ENCODE measurements around the gene TBPL1. TPM values are rescaled to one million over a fixed set of nuclear protein-coding genes. Genes with fewer than 3 reads are reported as not detected.
A peak's percentile ranks its signal among the peaks of the same experiment; 100 is the strongest.

TBPL1 gene
- total RNA-seq, 1 experiment from 2014 or later = 40.9 TPM

DNA sequence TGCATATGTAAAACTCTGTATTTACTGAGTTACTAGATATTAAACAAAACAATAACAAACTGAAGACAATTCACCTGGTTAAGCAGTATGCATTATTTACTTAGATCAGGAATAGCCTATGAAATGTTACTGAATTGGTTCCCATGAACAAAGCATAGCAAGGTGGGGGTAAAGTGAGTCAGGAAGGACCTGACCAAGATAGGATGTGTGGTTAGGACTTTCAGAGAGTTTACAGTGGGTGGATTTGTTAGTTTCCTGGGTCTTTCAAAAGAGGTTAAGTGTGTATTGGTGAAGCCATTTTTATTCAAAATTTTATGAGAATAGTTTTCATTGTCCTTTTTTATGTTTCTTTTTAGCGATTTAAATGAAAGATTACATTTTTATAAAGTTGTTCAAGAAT is 32.9 kb downstream of the TBPL1 start:
- peaks cover 52% of the 10 kb centered on the region for H3K36me3 Mint-ChIP-seq (ENCODE audit: insufficient read depth, unreplicated experiment)
- peaks cover 8% of the 10 kb centered on the region for H3K4me1 Mint-ChIP-seq (ENCODE audit: insufficient read depth, unreplicated experiment)
- no peak overlapping the region for H3K4me3 Mint-ChIP-seq (ENCODE audit: unreplicated experiment)
- no TSS peak for BruUV-seq (replicated peaks)
- no peak for DNase-seq (ENCODE audit: unreplicated experiment)
- no peak overlapping the region for H3K27ac Mint-ChIP-seq (ENCODE audit: low read depth, unreplicated experiment)
- ChIA-PET POLR2A (no interaction called here), CTCF (interaction anchor here (0.6 to 1.5 kb wide), 3 partner anchors 16 to 27 kb away, joined by 3 to 6 read pairs (median 4); no protein-coding TSS in a partner anchor)
- no peaks in the 10 kb centered on the region for H3K9me3 Mint-ChIP-seq (ENCODE audit: unreplicated experiment)
- H3K27me3 Mint-ChIP-seq (ENCODE audit: insufficient read depth, unreplicated experiment) = no peaks in the 10 kb centered on the region
- no peak for TF ChIP-seq CTCF (IDR thresholded peaks at IDR 0.05; ENCODE audit: unreplicated experiment)
- intact Hi-C loops (cut with micrococcal nuclease) = no loop called here

DNA sequence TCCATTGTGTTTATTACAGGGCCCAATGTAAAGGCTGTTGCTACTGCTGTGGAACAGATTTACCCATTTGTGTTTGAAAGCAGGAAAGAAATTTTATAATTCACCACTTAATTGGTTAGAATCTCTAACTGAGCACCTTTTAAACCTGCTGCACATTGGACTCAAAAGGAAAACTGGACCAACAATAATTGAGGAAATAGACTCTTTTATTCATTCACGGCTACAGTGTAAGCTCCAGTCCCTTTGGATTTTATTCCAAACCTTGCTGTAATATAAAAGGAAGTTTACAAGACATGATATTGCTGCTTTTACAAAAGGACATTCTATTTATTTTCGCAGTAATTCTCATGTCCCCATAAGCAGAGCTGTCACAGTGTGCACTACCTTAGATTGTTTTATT is 33.9 kb downstream of the TBPL1 start:
- no peak overlapping the region for H3K27ac Mint-ChIP-seq (ENCODE audit: low read depth, unreplicated experiment)
- H3K4me1 Mint-ChIP-seq (ENCODE audit: insufficient read depth, unreplicated experiment) = peaks cover 8% of the 10 kb centered on the region
- no peaks in the 10 kb centered on the region for H3K27me3 Mint-ChIP-seq (ENCODE audit: insufficient read depth, unreplicated experiment)
- TF ChIP-seq CTCF (IDR thresholded peaks at IDR 0.05; ENCODE audit: unreplicated experiment) = no peak
- no peak overlapping the region for H3K4me3 Mint-ChIP-seq (ENCODE audit: unreplicated experiment)
- ChIA-PET POLR2A (interaction anchor here (0.6 kb wide), 1 partner anchor 45 kb away, joined by 6 read pairs; no protein-coding TSS in a partner anchor), CTCF (interaction anchor here (1.5 to 1.6 kb wide), 2 partner anchors 14 to 77 kb away, joined by 5 read pairs; no protein-coding TSS in a partner anchor)
- H3K9me3 Mint-ChIP-seq (ENCODE audit: unreplicated experiment) = no peaks in the 10 kb centered on the region
- TSS peak; percentile 42 for BruUV-seq (replicated peaks)
- H3K36me3 Mint-ChIP-seq (ENCODE audit: insufficient read depth, unreplicated experiment) = peaks cover 44% of the 10 kb centered on the region
- intact Hi-C loops (cut with micrococcal nuclease) = no loop called here
- no peak for DNase-seq (ENCODE audit: unreplicated experiment)

DNA sequence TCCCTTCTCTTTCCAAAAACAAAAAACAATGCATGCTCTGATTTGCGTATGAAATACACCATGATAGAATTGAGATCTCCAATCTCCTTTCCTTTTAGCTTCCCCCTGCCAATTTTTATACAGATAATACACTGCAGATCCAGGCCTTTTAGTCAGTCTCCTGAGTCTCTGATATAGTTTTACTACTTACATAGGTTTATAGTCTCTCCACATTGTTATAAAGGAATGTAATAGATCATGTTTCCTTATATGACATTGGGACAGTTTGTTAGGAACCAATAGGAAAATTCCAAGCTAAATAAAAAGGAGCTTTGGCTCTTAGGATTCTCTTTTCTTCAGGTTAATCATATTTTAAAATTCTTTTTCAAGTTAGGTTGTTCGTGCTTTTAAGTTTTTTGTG is 36.5 kb downstream of the TBPL1 start:
- CTCF ChIA-PET = interaction anchor here (0.5 to 1.7 kb wide), 6 partner anchors 10 to 1073 kb away, joined by 3 to 4 read pairs (median 4); no protein-coding TSS in a partner anchor
- Mint-ChIP-seq H3K9me3 (ENCODE audit: unreplicated experiment) (no peaks in the 10 kb centered on the region), H3K4me1 (ENCODE audit: insufficient read depth, unreplicated experiment) (no peaks in the 10 kb centered on the region), H3K4me3 (ENCODE audit: unreplicated experiment) (no peak overlapping the region), H3K27ac (ENCODE audit: low read depth, unreplicated experiment) (no peak overlapping the region), H3K27me3 (ENCODE audit: insufficient read depth, unreplicated experiment) (no peaks in the 10 kb centered on the region), H3K36me3 (ENCODE audit: insufficient read depth, unreplicated experiment) (peaks cover 27% of the 10 kb centered on the region)
- no TSS peak for BruUV-seq (replicated peaks)
- intact Hi-C loops (cut with micrococcal nuclease) = no loop called here
- no peak for TF ChIP-seq CTCF (IDR thresholded peaks at IDR 0.05; ENCODE audit: unreplicated experiment)
- POLR2A ChIA-PET = interaction anchor here (0.7 to 2.6 kb wide), 4 partner anchors 10 to 69 kb away, joined by 3 to 8 read pairs (median 4); no protein-coding TSS in a partner anchor
- no peak for DNase-seq (ENCODE audit: unreplicated experiment)

DNA sequence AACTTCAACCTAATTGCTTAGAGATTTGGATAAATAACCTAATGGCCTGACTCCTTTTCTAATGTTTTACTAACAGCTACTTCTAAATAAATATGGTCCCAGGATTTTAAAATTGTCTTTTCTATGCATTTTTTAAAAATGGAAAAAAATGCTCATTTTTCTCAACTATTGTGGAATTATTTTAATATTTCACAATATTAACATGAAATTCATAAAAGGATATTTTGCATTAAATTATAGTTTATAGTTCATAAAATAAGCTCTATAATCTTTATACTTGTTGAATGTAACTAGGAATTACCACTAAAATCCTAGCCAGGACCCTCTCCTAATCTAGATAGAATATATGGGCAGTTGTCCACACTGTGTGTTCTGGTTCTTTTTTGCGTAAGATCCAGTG is 37.3 kb downstream of the TBPL1 start:
- no peaks in the 10 kb centered on the region for H3K9me3 Mint-ChIP-seq (ENCODE audit: unreplicated experiment)
- H3K27me3 Mint-ChIP-seq (ENCODE audit: insufficient read depth, unreplicated experiment) = no peaks in the 10 kb centered on the region
- CTCF ChIA-PET = interaction anchor here (0.7 to 3.9 kb wide), 5 partner anchors 66 to 406 kb away, joined by 3 to 38 read pairs (median 4); no protein-coding TSS in a partner anchor
- no peak for TF ChIP-seq CTCF (IDR thresholded peaks at IDR 0.05; ENCODE audit: unreplicated experiment)
- intact Hi-C loops (cut with micrococcal nuclease) = no loop called here
- no peak overlapping the region for H3K27ac Mint-ChIP-seq (ENCODE audit: low read depth, unreplicated experiment)
- no peaks in the 10 kb centered on the region for H3K4me1 Mint-ChIP-seq (ENCODE audit: insufficient read depth, unreplicated experiment)
- no TSS peak for BruUV-seq (replicated peaks)
- POLR2A ChIA-PET = interaction anchor here (1.0 to 2.6 kb wide), 5 partner anchors 9 to 46 kb away, joined by 3 to 13 read pairs (median 8); no protein-coding TSS in a partner anchor
- no peak for DNase-seq (ENCODE audit: unreplicated experiment)
- no peak overlapping the region for H3K4me3 Mint-ChIP-seq (ENCODE audit: unreplicated experiment)
- peaks cover 19% of the 10 kb centered on the region for H3K36me3 Mint-ChIP-seq (ENCODE audit: insufficient read depth, unreplicated experiment)

All from MCF 10A (cell line).